ENCODE measurements around the gene SHC1. TPM values are rescaled to one million over a fixed set of nuclear protein-coding genes. Genes with fewer than 3 reads are reported as not detected.

SHC1 gene
- total and polyA plus RNA-seq, 2 experiments from 2014 or later, result 117 to 211 TPM

DNA sequence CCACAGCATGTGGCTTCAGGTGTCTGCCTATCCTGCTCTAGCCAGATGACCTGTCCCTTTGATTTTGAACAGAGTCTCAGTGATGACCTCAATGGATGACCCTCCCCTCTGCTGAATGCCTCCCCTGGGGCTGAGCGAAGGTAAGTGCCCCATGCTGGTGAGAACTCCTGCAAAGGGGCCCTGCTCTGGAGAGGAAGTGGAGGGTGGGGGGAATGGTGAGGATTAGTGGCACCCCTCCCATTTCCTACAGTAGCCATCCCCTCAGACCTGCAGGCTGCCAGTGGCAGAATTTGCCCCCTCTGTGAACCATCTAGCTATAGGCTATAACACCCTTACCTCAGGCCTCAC lies 30.4 kb downstream of the SHC1 start:
- Histone ChIP-seq H3K4me3 (no peak overlapping the region), H3K4me2 (no peak overlapping the region), H3K9me2 (ENCODE audit: insufficient read depth) (no peaks in the 10 kb centered on the region; the same call in 1 of the 2 replicates), H3K79me2 (replicated peaks; ENCODE audit: insufficient read depth) (no peaks in the 10 kb centered on the region; the same call in 1 of the 2 replicates), H3K4me1 (ENCODE audit: insufficient read depth) (peaks cover 19% of the 10 kb centered on the region), H2AFZ (no peak overlapping the region), H3K36me3 (ENCODE audit: insufficient read depth) (no peaks in the 10 kb centered on the region), H4K20me1 (replicated peaks; ENCODE audit: insufficient read depth) (no peaks in the 10 kb centered on the region), H3K27me3 (ENCODE audit: insufficient read depth) (no peaks in the 10 kb centered on the region; the same call in 1 of the 2 replicates), H3K27ac (ENCODE audit: low read depth) (no peak overlapping the region), H3F3A (replicated peaks; ENCODE audit: low read depth) (peaks cover 10% of the 10 kb centered on the region)
- no peak overlapping the region for H3K27ac Mint-ChIP-seq
- no peaks in the 10 kb centered on the region; the same call in 2 of the 3 replicates for H3K36me3 Mint-ChIP-seq (ENCODE audit: low read depth)
- DNase-seq (ENCODE audit: low spot score) (no peak), ATAC-seq (no peak)
- H3K27me3 Mint-ChIP-seq (ENCODE audit: insufficient read depth, low read depth, poor library complexity), result peaks cover 24% of the 10 kb centered on the region
- H3K4me3 Mint-ChIP-seq, result no peak overlapping the region; the same call in 2 of the 3 replicates
- H3K4me1 Mint-ChIP-seq, result peaks cover 32% of the 10 kb centered on the region
- TF ChIP-seq ZNF114 (CRISPR knock-in tag; IDR thresholded peaks at IDR 0.05) (no peak), STAT1 (IDR thresholded peaks at IDR 0.05; ENCODE audit: unreplicated experiment) (no peak), POLR2AphosphoS5 (IDR thresholded peaks at IDR 0.05; ENCODE audit: low read depth) (no peak), EZH2phosphoT487 (IDR thresholded peaks at IDR 0.05; ENCODE audit: unreplicated experiment) (no peak), JUNB (IDR thresholded peaks at IDR 0.05; ENCODE audit: unreplicated experiment) (no peak), ZNF331 (CRISPR knock-in tag; IDR thresholded peaks at IDR 0.05; ENCODE audit: low read depth) (no peak), EZH2 (IDR thresholded peaks at IDR 0.05; ENCODE audit: low read depth, unreplicated experiment) (no peak), CREB1 (CRISPR knock-in tag; IDR thresholded peaks at IDR 0.05; ENCODE audit: low read depth) (no peak), NANOG (IDR thresholded peaks at IDR 0.05; ENCODE audit: borderline replicate concordance) (no peak)
- TF ChIP-seq, protein P1, sequence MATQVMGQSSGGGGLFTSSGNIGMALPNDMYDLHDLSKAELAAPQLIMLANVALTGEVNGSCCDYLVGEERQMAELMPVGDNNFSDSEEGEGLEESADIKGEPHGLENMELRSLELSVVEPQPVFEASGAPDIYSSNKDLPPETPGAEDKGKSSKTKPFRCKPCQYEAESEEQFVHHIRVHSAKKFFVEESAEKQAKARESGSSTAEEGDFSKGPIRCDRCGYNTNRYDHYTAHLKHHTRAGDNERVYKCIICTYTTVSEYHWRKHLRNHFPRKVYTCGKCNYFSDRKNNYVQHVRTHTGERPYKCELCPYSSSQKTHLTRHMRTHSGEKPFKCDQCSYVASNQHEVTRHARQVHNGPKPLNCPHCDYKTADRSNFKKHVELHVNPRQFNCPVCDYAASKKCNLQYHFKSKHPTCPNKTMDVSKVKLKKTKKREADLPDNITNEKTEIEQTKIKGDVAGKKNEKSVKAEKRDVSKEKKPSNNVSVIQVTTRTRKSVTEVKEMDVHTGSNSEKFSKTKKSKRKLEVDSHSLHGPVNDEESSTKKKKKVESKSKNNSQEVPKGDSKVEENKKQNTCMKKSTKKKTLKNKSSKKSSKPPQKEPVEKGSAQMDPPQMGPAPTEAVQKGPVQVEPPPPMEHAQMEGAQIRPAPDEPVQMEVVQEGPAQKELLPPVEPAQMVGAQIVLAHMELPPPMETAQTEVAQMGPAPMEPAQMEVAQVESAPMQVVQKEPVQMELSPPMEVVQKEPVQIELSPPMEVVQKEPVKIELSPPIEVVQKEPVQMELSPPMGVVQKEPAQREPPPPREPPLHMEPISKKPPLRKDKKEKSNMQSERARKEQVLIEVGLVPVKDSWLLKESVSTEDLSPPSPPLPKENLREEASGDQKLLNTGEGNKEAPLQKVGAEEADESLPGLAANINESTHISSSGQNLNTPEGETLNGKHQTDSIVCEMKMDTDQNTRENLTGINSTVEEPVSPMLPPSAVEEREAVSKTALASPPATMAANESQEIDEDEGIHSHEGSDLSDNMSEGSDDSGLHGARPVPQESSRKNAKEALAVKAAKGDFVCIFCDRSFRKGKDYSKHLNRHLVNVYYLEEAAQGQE (IDR thresholded peaks at IDR 0.05; ENCODE audit: unreplicated experiment), result no peak
- TF ChIP-seq, protein P2, sequence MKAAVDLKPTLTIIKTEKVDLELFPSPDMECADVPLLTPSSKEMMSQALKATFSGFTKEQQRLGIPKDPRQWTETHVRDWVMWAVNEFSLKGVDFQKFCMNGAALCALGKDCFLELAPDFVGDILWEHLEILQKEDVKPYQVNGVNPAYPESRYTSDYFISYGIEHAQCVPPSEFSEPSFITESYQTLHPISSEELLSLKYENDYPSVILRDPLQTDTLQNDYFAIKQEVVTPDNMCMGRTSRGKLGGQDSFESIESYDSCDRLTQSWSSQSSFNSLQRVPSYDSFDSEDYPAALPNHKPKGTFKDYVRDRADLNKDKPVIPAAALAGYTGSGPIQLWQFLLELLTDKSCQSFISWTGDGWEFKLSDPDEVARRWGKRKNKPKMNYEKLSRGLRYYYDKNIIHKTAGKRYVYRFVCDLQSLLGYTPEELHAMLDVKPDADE (IDR thresholded peaks at IDR 0.05), result no peak
- TF ChIP-seq, protein P3, sequence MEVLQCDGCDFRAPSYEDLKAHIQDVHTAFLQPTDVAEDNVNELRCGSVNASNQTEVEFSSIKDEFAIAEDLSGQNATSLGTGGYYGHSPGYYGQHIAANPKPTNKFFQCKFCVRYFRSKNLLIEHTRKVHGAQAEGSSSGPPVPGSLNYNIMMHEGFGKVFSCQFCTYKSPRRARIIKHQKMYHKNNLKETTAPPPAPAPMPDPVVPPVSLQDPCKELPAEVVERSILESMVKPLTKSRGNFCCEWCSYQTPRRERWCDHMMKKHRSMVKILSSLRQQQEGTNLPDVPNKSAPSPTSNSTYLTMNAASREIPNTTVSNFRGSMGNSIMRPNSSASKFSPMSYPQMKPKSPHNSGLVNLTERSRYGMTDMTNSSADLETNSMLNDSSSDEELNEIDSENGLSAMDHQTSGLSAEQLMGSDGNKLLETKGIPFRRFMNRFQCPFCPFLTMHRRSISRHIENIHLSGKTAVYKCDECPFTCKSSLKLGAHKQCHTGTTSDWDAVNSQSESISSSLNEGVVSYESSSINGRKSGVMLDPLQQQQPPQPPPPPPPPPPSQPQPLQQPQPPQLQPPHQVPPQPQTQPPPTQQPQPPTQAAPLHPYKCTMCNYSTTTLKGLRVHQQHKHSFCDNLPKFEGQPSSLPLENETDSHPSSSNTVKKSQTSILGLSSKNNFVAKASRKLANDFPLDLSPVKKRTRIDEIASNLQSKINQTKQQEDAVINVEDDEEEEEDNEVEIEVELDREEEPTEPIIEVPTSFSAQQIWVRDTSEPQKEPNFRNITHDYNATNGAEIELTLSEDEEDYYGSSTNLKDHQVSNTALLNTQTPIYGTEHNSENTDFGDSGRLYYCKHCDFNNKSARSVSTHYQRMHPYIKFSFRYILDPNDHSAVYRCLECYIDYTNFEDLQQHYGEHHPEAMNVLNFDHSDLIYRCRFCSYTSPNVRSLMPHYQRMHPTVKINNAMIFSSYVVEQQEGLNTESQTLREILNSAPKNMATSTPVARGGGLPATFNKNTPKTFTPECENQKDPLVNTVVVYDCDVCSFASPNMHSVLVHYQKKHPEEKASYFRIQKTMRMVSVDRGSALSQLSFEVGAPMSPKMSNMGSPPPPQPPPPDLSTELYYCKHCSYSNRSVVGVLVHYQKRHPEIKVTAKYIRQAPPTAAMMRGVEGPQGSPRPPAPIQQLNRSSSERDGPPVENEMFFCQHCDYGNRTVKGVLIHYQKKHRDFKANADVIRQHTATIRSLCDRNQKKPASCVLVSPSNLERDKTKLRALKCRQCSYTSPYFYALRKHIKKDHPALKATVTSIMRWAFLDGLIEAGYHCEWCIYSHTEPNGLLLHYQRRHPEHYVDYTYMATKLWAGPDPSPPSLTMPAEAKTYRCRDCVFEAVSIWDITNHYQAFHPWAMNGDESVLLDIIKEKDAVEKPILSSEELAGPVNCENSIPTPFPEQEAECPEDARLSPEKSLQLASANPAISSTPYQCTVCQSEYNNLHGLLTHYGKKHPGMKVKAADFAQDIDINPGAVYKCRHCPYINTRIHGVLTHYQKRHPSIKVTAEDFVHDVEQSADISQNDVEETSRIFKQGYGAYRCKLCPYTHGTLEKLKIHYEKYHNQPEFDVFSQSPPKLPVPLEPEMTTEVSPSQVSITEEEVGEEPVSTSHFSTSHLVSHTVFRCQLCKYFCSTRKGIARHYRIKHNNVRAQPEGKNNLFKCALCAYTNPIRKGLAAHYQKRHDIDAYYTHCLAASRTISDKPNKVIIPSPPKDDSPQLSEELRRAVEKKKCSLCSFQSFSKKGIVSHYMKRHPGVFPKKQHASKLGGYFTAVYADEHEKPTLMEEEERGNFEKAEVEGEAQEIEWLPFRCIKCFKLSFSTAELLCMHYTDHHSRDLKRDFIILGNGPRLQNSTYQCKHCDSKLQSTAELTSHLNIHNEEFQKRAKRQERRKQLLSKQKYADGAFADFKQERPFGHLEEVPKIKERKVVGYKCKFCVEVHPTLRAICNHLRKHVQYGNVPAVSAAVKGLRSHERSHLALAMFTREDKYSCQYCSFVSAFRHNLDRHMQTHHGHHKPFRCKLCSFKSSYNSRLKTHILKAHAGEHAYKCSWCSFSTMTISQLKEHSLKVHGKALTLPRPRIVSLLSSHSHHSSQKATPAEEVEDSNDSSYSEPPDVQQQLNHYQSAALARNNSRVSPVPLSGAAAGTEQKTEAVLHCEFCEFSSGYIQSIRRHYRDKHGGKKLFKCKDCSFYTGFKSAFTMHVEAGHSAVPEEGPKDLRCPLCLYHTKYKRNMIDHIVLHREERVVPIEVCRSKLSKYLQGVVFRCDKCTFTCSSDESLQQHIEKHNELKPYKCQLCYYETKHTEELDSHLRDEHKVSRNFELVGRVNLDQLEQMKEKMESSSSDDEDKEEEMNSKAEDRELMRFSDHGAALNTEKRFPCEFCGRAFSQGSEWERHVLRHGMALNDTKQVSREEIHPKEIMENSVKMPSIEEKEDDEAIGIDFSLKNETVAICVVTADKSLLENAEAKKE (CRISPR knock-in tag; IDR thresholded peaks at IDR 0.05), result no peak
- TF ChIP-seq, protein P4, sequence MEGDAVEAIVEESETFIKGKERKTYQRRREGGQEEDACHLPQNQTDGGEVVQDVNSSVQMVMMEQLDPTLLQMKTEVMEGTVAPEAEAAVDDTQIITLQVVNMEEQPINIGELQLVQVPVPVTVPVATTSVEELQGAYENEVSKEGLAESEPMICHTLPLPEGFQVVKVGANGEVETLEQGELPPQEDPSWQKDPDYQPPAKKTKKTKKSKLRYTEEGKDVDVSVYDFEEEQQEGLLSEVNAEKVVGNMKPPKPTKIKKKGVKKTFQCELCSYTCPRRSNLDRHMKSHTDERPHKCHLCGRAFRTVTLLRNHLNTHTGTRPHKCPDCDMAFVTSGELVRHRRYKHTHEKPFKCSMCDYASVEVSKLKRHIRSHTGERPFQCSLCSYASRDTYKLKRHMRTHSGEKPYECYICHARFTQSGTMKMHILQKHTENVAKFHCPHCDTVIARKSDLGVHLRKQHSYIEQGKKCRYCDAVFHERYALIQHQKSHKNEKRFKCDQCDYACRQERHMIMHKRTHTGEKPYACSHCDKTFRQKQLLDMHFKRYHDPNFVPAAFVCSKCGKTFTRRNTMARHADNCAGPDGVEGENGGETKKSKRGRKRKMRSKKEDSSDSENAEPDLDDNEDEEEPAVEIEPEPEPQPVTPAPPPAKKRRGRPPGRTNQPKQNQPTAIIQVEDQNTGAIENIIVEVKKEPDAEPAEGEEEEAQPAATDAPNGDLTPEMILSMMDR (conservative IDR thresholded peaks at IDR 0.05; ENCODE audit: low read depth in 2 of 2), result no peak
- H3K9me3 Mint-ChIP-seq, result peaks cover 3% of the 10 kb centered on the region; the same call in 1 of the 3 replicates
